Stimulated activated naive CD8-positive, alpha-beta T cell treated with anti-CD3 and anti-CD28 coated beads, Interleukin-15, Interleukin-2, amounts not matched to agents 100 U/mL and 50 U/mL, for 24 hours (primary cell): ENCODE results near the gene OR2J2.
A peak's percentile ranks its signal among the peaks of the same experiment; 100 is the strongest.
"Not testable (repeated sequence)": the region's sequence is repeated elsewhere in the genome, so short reads cannot be mapped to it uniquely, and the experiment has no call there.

ENCODE experiments used
- ATAC-seq: fragments of 150-1000 bp; cut with Tn5 transposase; one replicate; pipeline ENCODE4 v1.10.0; 2021
- DNase-seq: peaks from one replicate; pipeline ENCODE4 v3.0.0; 2021

The OR2J2 gene

GRCh38 chr6:29170607-29171006 is at the start of gene OR2J2:
Gene OR2J2, plus strand, starts transcription at chr6:29170907. Its CDS starts 2,729 bp downstream, at chr6:29173636.
- not testable (repeated sequence) for ATAC-seq, DNase-seq

- no peak for ATAC-seq
- DNase-seq: no peak
Measured at GRCh38 chr6:29129326-29130012, 41.2 kb upstream of the OR2J2 start.

GRCh38 chr6:29130644-29131043 is 40.1 kb upstream of the OR2J2 start:
- DNase-seq: no peak
- ATAC-seq: no peak

GRCh38 chr6:29131691-29132090 is 39.0 kb upstream of the OR2J2 start:
- DNase-seq: no peak
- no peak for ATAC-seq

- ATAC-seq: no peak
- no peak for DNase-seq
Measured at GRCh38 chr6:29137724-29138123, 33.0 kb upstream of the OR2J2 start.

GRCh38 chr6:29141606-29142005 is 29.1 kb upstream of the OR2J2 start:
- no peak for ATAC-seq
- DNase-seq: no peak

GRCh38 chr6:29142309-29142708 is 28.4 kb upstream of the OR2J2 start:
- no peak for ATAC-seq
- no peak for DNase-seq

GRCh38 chr6:29146179-29146578 is 24.5 kb upstream of the OR2J2 start:
- no peak for ATAC-seq

GRCh38 chr6:29147074-29147473 is 23.6 kb upstream of the OR2J2 start:
- no peak for DNase-seq
- no peak for ATAC-seq

More at GRCh38 chr6:29146179-29146578, 24.5 kb upstream of the OR2J2 start:
- no peak for DNase-seq

- not testable (repeated sequence) for ATAC-seq, DNase-seq
Measured at GRCh38 chr6:29149444-29149843, 21.3 kb upstream of the OR2J2 start.

GRCh38 chr6:29153083-29153482 is 17.6 kb upstream of the OR2J2 start:
- DNase-seq: no peak

GRCh38 chr6:29155182-29155581 is 15.5 kb upstream of the OR2J2 start:
- not testable (repeated sequence) for ATAC-seq, DNase-seq

More at GRCh38 chr6:29153083-29153482, 17.6 kb upstream of the OR2J2 start:
- no peak for ATAC-seq

- DNase-seq, ATAC-seq: not testable (repeated sequence)
Measured at GRCh38 chr6:29159922-29160321, 10.8 kb upstream of the OR2J2 start.

- ATAC-seq, DNase-seq: not testable (repeated sequence)
Measured at GRCh38 chr6:29165571-29165970, 5.1 kb upstream of the OR2J2 start.

- ATAC-seq (no peak), DNase-seq (no peak)
Measured at GRCh38 chr6:29171736-29172135, 1.0 kb downstream of the OR2J2 start.

- ATAC-seq (no peak), DNase-seq (no peak)
Measured at GRCh38 chr6:29183594-29183993, 12.9 kb downstream of the OR2J2 start.

- not testable (repeated sequence) for DNase-seq, ATAC-seq
Measured at GRCh38 chr6:29188659-29189058, 18.0 kb downstream of the OR2J2 start.

- ATAC-seq (peak; percentile 36), DNase-seq (no peak)
Measured at GRCh38 chr6:29200767-29201662, 30.3 kb downstream of the OR2J2 start.

GRCh38 chr6:29201966-29202365 is 31.3 kb downstream of the OR2J2 start:
- ATAC-seq (no peak), DNase-seq (no peak)

GRCh38 chr6:29211488-29211887 is 40.8 kb downstream of the OR2J2 start:
- ATAC-seq: no peak
- no peak for DNase-seq

GRCh38 chr6:29216528-29216927 is 45.8 kb downstream of the OR2J2 start:
- ATAC-seq (no peak), DNase-seq (no peak)

- DNase-seq, ATAC-seq: not testable (repeated sequence)
Measured at GRCh38 chr6:29217242-29217641, 46.5 kb downstream of the OR2J2 start.

- not testable (repeated sequence) for ATAC-seq, DNase-seq
Measured at GRCh38 chr6:29218056-29218455, 47.3 kb downstream of the OR2J2 start.
